Fibroblast of lung (primary cell): ENCODE data around the gene LIPE. TPM values are rescaled to one million over a fixed set of nuclear protein-coding genes. Genes with fewer than 3 reads are reported as not detected.

ENCODE experiments used
- DNase-seq, 2 donors: peaks; one replicate each; pipeline versions ENCODE4 v3.0.0 to v3.0.0-alpha.2; 2010; ENCODE audit warnings: low read depth in 2 of 2
- H2AFZ ChIP-seq: 2 replicates; pipeline ENCODE4 v1.5.1; 2012; ENCODE audit warnings: low read length, control low read depth, inconsistent platforms
- H3K27ac ChIP-seq: 2 replicates; pipeline ENCODE4 v1.5.1; 2011; ENCODE audit warnings: low read length, control low read depth; ENCODE audit not compliant: insufficient read depth
- H3K27me3 ChIP-seq: 2 replicates; pipeline ENCODE4 v1.5.1; 2011; ENCODE audit warnings: mild to moderate bottlenecking, low read length; ENCODE audit not compliant: control insufficient read depth, insufficient read depth
- H3K36me3 ChIP-seq: 2 replicates; pipeline ENCODE4 v1.5.1; 2011; ENCODE audit warnings: low read length; ENCODE audit not compliant: control insufficient read depth, insufficient read depth
- H3K4me1 ChIP-seq: 2 replicates; pipeline ENCODE4 v1.5.1; 2011; ENCODE audit warnings: low read length; ENCODE audit not compliant: control insufficient read depth, insufficient read depth; ENCODE audit errors: extremely low read depth
- H3K4me2 ChIP-seq: 2 replicates; pipeline ENCODE4 v1.5.1; 2011; ENCODE audit warnings: low read length, control low read depth; ENCODE audit not compliant: insufficient read depth; ENCODE audit errors: extremely low read depth
- H3K4me3 ChIP-seq, 4 experiments: fragments of 200-600 bp in 1 of 4; sonication (generic) in 1 of 4; replicated peaks in 1 of 4; 2 replicates each; pipeline ENCODE4 v1.5.1; 2011 to 2016; ENCODE audit warnings: low read length in 4 of 4, low read depth in 3 of 4, mild to moderate bottlenecking in 3 of 4, control low read depth in 2 of 4, inconsistent platforms in 1 of 4, mixed read lengths in 1 of 4; ENCODE audit not compliant: insufficient read depth in 1 of 4; ENCODE audit errors: control extremely low read depth in 1 of 4
- H3K79me2 ChIP-seq: 2 replicates; pipeline ENCODE4 v1.5.1; 2012; ENCODE audit warnings: mild to moderate bottlenecking, low read length, inconsistent platforms; ENCODE audit not compliant: control insufficient read depth, insufficient read depth
- H3K9ac ChIP-seq: 2 replicates; pipeline ENCODE4 v1.5.1; 2011; ENCODE audit warnings: mild to moderate bottlenecking, low read length, control low read depth; ENCODE audit not compliant: insufficient read depth
- H3K9me3 ChIP-seq: 2 replicates; pipeline ENCODE4 v1.5.1; 2012; ENCODE audit warnings: low read depth, low read length; ENCODE audit not compliant: control insufficient read depth, insufficient read depth
- H4K20me1 ChIP-seq: 2 replicates; pipeline ENCODE4 v1.5.1; 2011; ENCODE audit warnings: low read length; ENCODE audit not compliant: control insufficient read depth, insufficient read depth; ENCODE audit errors: extremely low read depth
- CTCF ChIP-seq, 2 donors: IDR thresholded peaks in 1 of 2; conservative IDR thresholded peaks in 1 of 2; 1 replicate in 1 of 2; 2 replicates in 1 of 2; pipeline ENCODE4 v1.5.1; 2011 to 2012; ENCODE audit warnings: low read length in 2 of 2, control low read depth in 1 of 2, inconsistent platforms in 1 of 2, low read depth in 1 of 2, mild to moderate bottlenecking in 1 of 2
- EZH2 ChIP-seq: IDR thresholded peaks from 2 replicates; pipeline ENCODE4 v1.5.1; 2012; ENCODE audit warnings: low read length, control low read depth, mild to moderate bottlenecking; ENCODE audit errors: missing control alignments
- polyA plus RNA-seq, 2 donors: library from polyadenylated mRNA; depleted of rRNA in 1 of 2; stranded (reverse) in 1 of 2; unstranded in 1 of 2; fragments of >200 nt; gene quantifications; 2 replicates each; pipeline ENCODE4 v1.2.1, GENCODE V29; 2011 to 2012; ENCODE audit warnings: missing spikeins in 1 of 2
- total RNA-seq: library from RNA; depleted of rRNA; stranded (reverse); fragments of >200 nt; gene quantifications from 2 replicates; pipeline ENCODE4 v1.2.1, GENCODE V29; 2014

Gene LIPE
- total and polyA plus RNA-seq, 2 donors (not counting 1 experiment from before 2014, with no cell fraction given), result 1.1 to 1.7 TPM

- no peak overlapping the region for H2AFZ ChIP-seq
- TF ChIP-seq EZH2 (no peak), CTCF (conservative IDR thresholded peaks at IDR 0.05 in 1 of 2, IDR thresholded peaks at IDR 0.05 in 1 of 2; ENCODE audit: low read depth in 1 of 2, low read length in 2 of 2) (no peak)
- H3K27me3 ChIP-seq, result peaks cover 5% of the 10 kb centered on the region
- no peaks in the 10 kb centered on the region for H3K36me3 ChIP-seq
- H3K9me3 ChIP-seq, result no peaks in the 10 kb centered on the region
- no peak overlapping the region for H3K4me2 ChIP-seq
- no peaks in the 10 kb centered on the region for H3K4me1 ChIP-seq
- no peak overlapping the region for H3K9ac ChIP-seq
- H3K4me3 ChIP-seq, result no peak overlapping the region
- H4K20me1 ChIP-seq, result no peaks in the 10 kb centered on the region
- no peak for DNase-seq
- no peak overlapping the region for H3K27ac ChIP-seq
- no peaks in the 10 kb centered on the region for H3K79me2 ChIP-seq
These were observed 16.8 kb upstream of the LIPE start for GRCh38 chr19:42443944-42444398.

- no peak within 1 kb of the TSS for H3K27ac ChIP-seq
- no peaks in the 10 kb centered on the region for H3K36me3 ChIP-seq
- no peak within 1 kb of the TSS for H2AFZ ChIP-seq
- H3K4me3 ChIP-seq, result no peak within 1 kb of the TSS
- no peak within 1 kb of the TSS for H3K9ac ChIP-seq
- H3K9me3 ChIP-seq, result no peaks in the 10 kb centered on the region
- peaks cover 5% of the 10 kb centered on the region for H3K27me3 ChIP-seq
- H3K4me2 ChIP-seq, result no peak within 1 kb of the TSS
- TF ChIP-seq CTCF (conservative IDR thresholded peaks at IDR 0.05 in 1 of 2, IDR thresholded peaks at IDR 0.05 in 1 of 2; ENCODE audit: low read depth in 1 of 2, low read length in 2 of 2) (no peak), EZH2 (no peak)
- DNase-seq, result no peak
- no peaks in the 10 kb centered on the region for H3K4me1 ChIP-seq
- no peaks in the 10 kb centered on the region for H4K20me1 ChIP-seq
- no peaks in the 10 kb centered on the region for H3K79me2 ChIP-seq
These were observed 15.6 kb upstream of the LIPE start, which contains the start of gene CXCL17 for GRCh38 chr19:42442833-42443232. Gene CXCL17 (minus strand): TSS chr19:42442946. CDS start chr19:42442832, 114 bp downstream.

GRCh38 chr19:42441049-42441445 lies 13.9 kb upstream of the LIPE start:
- Histone ChIP-seq H3K36me3 (no peaks in the 10 kb centered on the region), H3K4me3 (no peak overlapping the region), H3K27ac (no peak overlapping the region), H4K20me1 (no peaks in the 10 kb centered on the region), H2AFZ (no peak overlapping the region), H3K9me3 (no peaks in the 10 kb centered on the region), H3K4me1 (no peaks in the 10 kb centered on the region), H3K79me2 (no peaks in the 10 kb centered on the region), H3K9ac (no peak overlapping the region), H3K4me2 (no peak overlapping the region), H3K27me3 (peaks cover 5% of the 10 kb centered on the region)
- DNase-seq, result no peak
- TF ChIP-seq EZH2 (no peak), CTCF (conservative IDR thresholded peaks at IDR 0.05 in 1 of 2, IDR thresholded peaks at IDR 0.05 in 1 of 2; ENCODE audit: low read depth in 1 of 2, low read length in 2 of 2) (no peak)
